K562 (cell line): ENCODE results near the gene RASL10B. TPM values are rescaled to one million over a fixed set of nuclear protein-coding genes. Genes with fewer than 3 reads are reported as not detected.

ENCODE experiments used
- ATAC-seq: fragments of 200-7000 bp; cut with Tn5 transposase; 3 replicates; pipeline ENCODE4 v1.9.1; 2020; ENCODE audit warnings: moderate library complexity
- BruUV-seq: library from RNA; stranded (reverse); fragments of 400-500 nt; replicated peaks from 2 replicates; lab custom pipeline; 2021; lab: Mats Ljungman, UMichigan
- CTCF ChIA-PET: fragments of 300-600 bp; formaldehyde crosslinking; extraction: SDS; loops from one replicate; lab custom pipeline; 2021; ENCODE audit warnings: low intra/inter-chr PET ratio; lab: Yijun Ruan, JAX
- POLR2A ChIA-PET: fragments of 300-600, 350-650 bp; sonication (Branson Sonifier 250); formaldehyde crosslinking; extraction: SDS; loops from one replicate; lab custom pipeline; 2021; ENCODE audit warnings: antibody characterized with exemption, inconsistent platforms; lab: Yijun Ruan, JAX
- DNase-seq, 4 experiments: peaks; one replicate each; pipeline versions ENCODE4 v3.0.0 to v3.0.0-alpha.2; 2011 to 2018; ENCODE audit warnings: low spot score in 3 of 4, mixed read lengths in 3 of 4; ENCODE audit errors: extremely low read depth in 1 of 4
- FAIRE-seq: peaks from 2 replicates; lab custom pipeline; 2011; peaks lifted over from hg19 to GRCh38; lab: Jason Lieb, UNC
- H2AFZ ChIP-seq: 2 replicates; pipeline ENCODE4 v1.6.0; 2011; ENCODE audit warnings: low read depth, low read length, control low read depth, inconsistent platforms
- H3K27ac ChIP-seq: fragments of 200-600 bp; 3 replicates; pipeline ENCODE4 v1.8.0; 2011; ENCODE audit warnings: low read depth, mild to moderate bottlenecking, control low read depth, inconsistent platforms, low read length, moderate library complexity, mixed read lengths; ENCODE audit errors: extremely low read depth
- H3K27me3 ChIP-seq, 2 experiments: fragments of 300-600 bp in 1 of 2; 2 replicates in 1 of 2; 3 replicates in 1 of 2; pipeline versions ENCODE4 v1.6.0 to v1.8.0; 2011; ENCODE audit warnings: inconsistent platforms in 2 of 2, low read length in 2 of 2, mild to moderate bottlenecking in 1 of 2, mixed read lengths in 1 of 2, moderate library complexity in 1 of 2; ENCODE audit not compliant: control insufficient read depth in 2 of 2, insufficient read depth in 2 of 2
- H3K36me3 ChIP-seq: fragments of 300-600 bp; 3 replicates; pipeline ENCODE4 v1.8.0; 2011; ENCODE audit warnings: mild to moderate bottlenecking, low read length, inconsistent platforms; ENCODE audit not compliant: control insufficient read depth, insufficient read depth
- H3K4me1 ChIP-seq, 2 experiments: fragments of 200-600 bp in 1 of 2; replicated peaks in 1 of 2; 2 replicates in 1 of 2; 3 replicates in 1 of 2; pipeline versions ENCODE4 v1.5.1 to v1.8.0; 2011; ENCODE audit warnings: inconsistent platforms in 2 of 2, low read length in 2 of 2, mild to moderate bottlenecking in 1 of 2, mixed read lengths in 1 of 2, moderate library complexity in 1 of 2; ENCODE audit not compliant: control insufficient read depth in 2 of 2, insufficient read depth in 2 of 2
- H3K4me2 ChIP-seq: 2 replicates; pipeline ENCODE4 v1.6.1; 2011; ENCODE audit warnings: low read length, control low read depth, inconsistent platforms, mixed read lengths; ENCODE audit not compliant: insufficient read depth
- H3K4me3 ChIP-seq: fragments of 200-600 bp; sonication (generic), shearing (Covaris generic); 2 replicates; pipeline ENCODE4 v1.5.1; 2016; ENCODE audit warnings: control low read depth, inconsistent platforms
- H3K79me2 ChIP-seq: fragments of 200-600 bp; 3 replicates; pipeline ENCODE4 v1.8.0; 2011; ENCODE audit warnings: low read length, inconsistent platforms; ENCODE audit not compliant: control insufficient read depth, insufficient read depth
- H3K9ac ChIP-seq, 2 experiments: 2 replicates each; pipeline versions ENCODE4 v1.6.0 to v1.6.1; 2011; ENCODE audit warnings: low read depth in 2 of 2, low read length in 2 of 2, control low read depth in 1 of 2, inconsistent platforms in 1 of 2, mild to moderate bottlenecking in 1 of 2, mixed read lengths in 1 of 2; ENCODE audit not compliant: insufficient read depth in 1 of 2
- H3K9me1 ChIP-seq: one replicate; pipeline ENCODE4 v1.6.0; 2011; ENCODE audit warnings: inconsistent platforms, mild to moderate bottlenecking, low read length, moderate library complexity; ENCODE audit not compliant: control insufficient read depth, insufficient read depth
- H3K9me3 ChIP-seq: replicated peaks from 2 replicates; pipeline ENCODE4 v1.5.1; 2011; ENCODE audit warnings: low read depth, low read length, inconsistent platforms; ENCODE audit not compliant: control insufficient read depth, insufficient read depth
- H4K20me1 ChIP-seq: replicated peaks from 2 replicates; pipeline ENCODE4 v1.6.1; 2011; ENCODE audit warnings: low read length, inconsistent platforms, mixed read lengths; ENCODE audit not compliant: control insufficient read depth, insufficient read depth
- ATF4 ChIP-seq: fragments of 450-650 bp; formaldehyde crosslinking; IDR thresholded peaks from 2 replicates; pipeline ENCODE4 v1.4.0; 2022; ENCODE audit warnings: mild to moderate bottlenecking, moderate library complexity
- HNRNPH1 ChIP-seq: fragments of 200-400 bp; formaldehyde crosslinking; optimal IDR thresholded peaks from 2 replicates; pipeline ENCODE3; 2017; ENCODE audit warnings: low read depth, mild to moderate bottlenecking, low read length, moderate library complexity
- NR2C1 ChIP-seq, 2 experiments: fragments of 450-650 bp; IDR thresholded peaks; 2 replicates each; pipeline ENCODE4 v1.6.1; 2017; ENCODE audit warnings: mild to moderate bottlenecking in 2 of 2, antibody characterized with exemption in 1 of 2, inconsistent platforms in 1 of 2, missing compliant biosample characterization in 1 of 2, missing genetic modification characterization in 1 of 2
- NR2C2 ChIP-seq, 2 experiments: fragments of 200-800 bp in 1 of 2; sonication (Bioruptor generic) in 1 of 2; sonication (generic) in 1 of 2; formaldehyde crosslinking in 1 of 2; IDR thresholded peaks; 2 replicates each; pipeline versions ENCODE4 v1.6.1 to v1.8.0; 2016 to 2022; ENCODE audit warnings: mild to moderate bottlenecking in 1 of 2, missing compliant biosample characterization in 1 of 2, missing genetic modification characterization in 1 of 2, missing genetic modification reagents in 1 of 2
- TCF7L2 ChIP-seq: fragments of 150-350 bp; IDR thresholded peaks from 2 replicates; pipeline ENCODE4 v1.6.1; 2016; ENCODE audit warnings: low read depth, mild to moderate bottlenecking, low read length, moderate library complexity
- TCFL5 ChIP-seq: fragments of 250-450 bp; sonication (Bioruptor Pico); conservative IDR thresholded peaks from 2 replicates; pipeline ENCODE4 v1.6.1; 2021; ENCODE audit warnings: mild to moderate bottlenecking, moderate library complexity, matching md5 sums
- TGIF2 ChIP-seq: sonication (generic); formaldehyde crosslinking; IDR thresholded peaks from 2 replicates; pipeline ENCODE4 v1.8.1; 2022; ENCODE audit warnings: mild to moderate bottlenecking, missing genetic modification reagents, moderate library complexity
- ZFP36 ChIP-seq: fragments of 150-350 bp; IDR thresholded peaks from 2 replicates; pipeline ENCODE4 v1.6.1; 2018; ENCODE audit warnings: low read length, low read depth; ENCODE audit not compliant: partially characterized antibody
- ZNF277 ChIP-seq: fragments of 250-450 bp; sonication (Bioruptor Pico); IDR thresholded peaks from 2 replicates; pipeline ENCODE4 v1.8.0; 2022; ENCODE audit warnings: inconsistent platforms, mild to moderate bottlenecking, moderate library complexity, borderline replicate concordance
- ZNF280A ChIP-seq: fragments of 450-650 bp; IDR thresholded peaks from 2 replicates; pipeline ENCODE4 v1.6.1; 2018; ENCODE audit warnings: mild to moderate bottlenecking, low read depth; ENCODE audit not compliant: partially characterized antibody
- ZNF398 ChIP-seq: fragments of 250-450 bp; sonication (Bioruptor Pico); IDR thresholded peaks from 2 replicates; pipeline ENCODE4 v1.8.0; 2021; ENCODE audit warnings: moderate library complexity, mild to moderate bottlenecking, inconsistent platforms
- WGBS: fragments of 100-300 bp; shearing (Covaris generic); methylation state at CpG from one replicate; pipeline ENCODE4 v1.1.6; 2016; ENCODE audit warnings: low coverage, mixed read lengths; ENCODE audit not compliant: insufficient coverage; ENCODE audit errors: missing lambda C conversion rate; 5-methylcytosine and 5-hydroxymethylcytosine counted together
- in situ Hi-C: fragments of 300-500 bp; cut with MboI; formaldehyde crosslinking; loops from 4 replicates; pipeline ENCODE4 v1.15.0; 2018; ENCODE audit warnings: inconsistent platforms, mixed read lengths
- intact Hi-C: fragments of 100-400 bp; cut with micrococcal nuclease; formaldehyde crosslinking; loops from 2 replicates; pipeline ENCODE4 v1.14.2; 2022
- polyA plus RNA-seq, 8 experiments: library from polyadenylated mRNA; depleted of rRNA in 4 of 8; stranded (reverse) in 5 of 8; unstranded in 3 of 8; fragments of >200 nt; fragmentation: Nextera tagmentation in 2 of 8; fragmentation: Illumina TruSeq in 1 of 8; extraction: Ambion mirVana in 2 of 8; extraction: Trizol in 1 of 8; gene quantifications; 2 replicates each; pipeline versions ENCODE4 v1.2.1 to v1.2.3, GENCODE V29; 2011 to 2014; ENCODE audit warnings: inconsistent platforms in 1 of 8, missing spikeins in 1 of 8
- total RNA-seq, 7 experiments: library from RNA; depleted of rRNA in 6 of 7; stranded (reverse); fragments of >200 nt in 6 of 7; fragmentation: Illumina TruSeq in 2 of 7; extraction: Trizol in 2 of 7; gene quantifications; 2 replicates each; pipeline versions ENCODE4 v1.2.1 to v1.2.3, GENCODE V29; 2011 to 2021; ENCODE audit warnings: low replicate concordance in 1 of 7

Gene RASL10B
- total and polyA plus RNA-seq, 9 of the 15 experiments (the other 6 are each of a cell fraction or from before 2014, with no cell fraction given), result 0.04 to 0.31 (median 0.14) TPM; not detected in 2

- Histone ChIP-seq H3K27me3 (peaks cover 28 to 52% of the 10 kb centered on the region in 2 experiments; a peak in 4 of 5 replicates), H3K9ac (no peak overlapping the region), H3K4me2 (no peak overlapping the region), H3K4me1 (peaks cover 3 to 17% of the 10 kb centered on the region in 2 experiments; a peak in 3 of 5 replicates), H4K20me1 (peaks cover 3% of the 10 kb centered on the region), H3K27ac (no peak overlapping the region), H3K79me2 (no peaks in the 10 kb centered on the region), H3K4me3 (no peak overlapping the region), H2AFZ (no peak overlapping the region), H3K9me1 (no peaks in the 10 kb centered on the region), H3K36me3 (no peaks in the 10 kb centered on the region), H3K9me3 (no peaks in the 10 kb centered on the region)
- no peak for TF ChIP-seq NR2C2 (CRISPR knock-in tag; IDR thresholded peaks at IDR 0.05)
- no peak for TF ChIP-seq NR2C2 (tag; IDR thresholded peaks at IDR 0.05)
- TF ChIP-seq TCFL5 (CRISPR knock-in tag), result no peak
- TF ChIP-seq ZFP36, result no peak
- no peak for TF ChIP-seq TCF7L2
- TF ChIP-seq NR2C1 (IDR thresholded peaks at IDR 0.05), result no peak
- TF ChIP-seq NR2C1 (tag; IDR thresholded peaks at IDR 0.05), result no peak
- no peak for TF ChIP-seq TGIF2 (CRISPR knock-in tag)
- TF ChIP-seq ZNF277 (CRISPR knock-in tag), result no peak
- no peak for TF ChIP-seq ZNF280A
- no peak for TF ChIP-seq HNRNPH1
- TF ChIP-seq ATF4, result no peak
- TF ChIP-seq ZNF398 (CRISPR knock-in tag), result no peak
- no peak for DNase-seq
- 3% methylated on average over 7 of the region's 7 CpGs for WGBS
- CTCF ChIA-PET, result no interaction called here
- intact Hi-C loops, result loop anchor here (5.0 kb wide), 1 partner anchor 177 kb away; no protein-coding TSS in a partner anchor
- BruUV-seq, result no TSS peak
- no peak for ATAC-seq
- no peak for FAIRE-seq
- in situ Hi-C loops, result loop anchor here (25.0 kb wide), 1 partner anchor 1297 kb away; no protein-coding TSS in a partner anchor
- POLR2A ChIA-PET, result no interaction called here
These were observed 3.0 kb downstream of the RASL10B start for GRCh38 chr17:35734396-35734795.
